Ishikawa (cell line): ENCODE measurements around the gene MYO9A.

Experiments
- CEBPB ChIP-seq: IDR thresholded peaks from 2 replicates; pipeline ENCODE4 v1.6.1; 2012
- CREB1 ChIP-seq: IDR thresholded peaks from 2 replicates; pipeline ENCODE4 v1.6.1; 2012; ENCODE audit warnings: low read depth
- EGR1 ChIP-seq: IDR thresholded peaks from 2 replicates; pipeline ENCODE4 v1.6.1; 2012
- EP300 ChIP-seq: IDR thresholded peaks from 2 replicates; pipeline ENCODE4 v1.6.1; 2012; ENCODE audit warnings: borderline replicate concordance
- FOXM1 ChIP-seq: IDR thresholded peaks from 2 replicates; pipeline ENCODE4 v1.6.1; 2012; ENCODE audit warnings: low read depth, borderline replicate concordance
- NFIC ChIP-seq: IDR thresholded peaks from 2 replicates; pipeline ENCODE4 v1.6.1; 2012
- RAD21 ChIP-seq: IDR thresholded peaks from 2 replicates; pipeline ENCODE4 v1.6.1; 2012; ENCODE audit warnings: low read depth
- REST ChIP-seq: IDR thresholded peaks from 2 replicates; pipeline ENCODE4 v1.6.1; 2012; ENCODE audit warnings: low read depth, mild to moderate bottlenecking
- TAF1 ChIP-seq: IDR thresholded peaks from 2 replicates; pipeline ENCODE4 v1.6.1; 2012; ENCODE audit warnings: low read depth, mild to moderate bottlenecking
- TCF12 ChIP-seq: IDR thresholded peaks from 2 replicates; pipeline ENCODE4 v1.6.1; 2012; ENCODE audit warnings: low read depth
- TEAD4 ChIP-seq: IDR thresholded peaks from 2 replicates; pipeline ENCODE4 v1.6.1; 2012
- YY1 ChIP-seq: IDR thresholded peaks from 2 replicates; pipeline ENCODE4 v1.6.1; 2012; ENCODE audit warnings: low read depth
- ZBTB7A ChIP-seq: IDR thresholded peaks from 2 replicates; pipeline ENCODE4 v1.6.1; 2012; ENCODE audit warnings: low read depth
- TF ChIP-seq, protein P1 (sequence below): IDR thresholded peaks from 2 replicates; pipeline ENCODE4 v1.6.1; 2012

- TF ChIP-seq ZBTB7A (no peak), TEAD4 (no peak), YY1 (no peak), REST (no peak), EP300 (no peak), NFIC (no peak), EGR1 (no peak), TAF1 (no peak), FOXM1 (no peak), TCF12 (no peak), CREB1 (no peak), CEBPB (no peak), RAD21 (no peak)
- TF ChIP-seq, protein P1, sequence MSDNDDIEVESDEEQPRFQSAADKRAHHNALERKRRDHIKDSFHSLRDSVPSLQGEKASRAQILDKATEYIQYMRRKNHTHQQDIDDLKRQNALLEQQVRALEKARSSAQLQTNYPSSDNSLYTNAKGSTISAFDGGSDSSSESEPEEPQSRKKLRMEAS: no peak
Observed at GRCh38 chr15:71801935-71802655, 315.9 kb downstream of the MYO9A start.
